H9 (cell line): ENCODE data around the gene CWC22. TPM values are rescaled to one million over a fixed set of nuclear protein-coding genes. Genes with fewer than 3 reads are reported as not detected.

Experiments used
- DNase-seq: peaks from one replicate; pipeline ENCODE4 v3.0.0-alpha.2; 2017
- H2AFZ ChIP-seq: one replicate; pipeline ENCODE4 v1.6.1; 2013; ENCODE audit warnings: mild to moderate bottlenecking, low read length, control low read depth, moderate library complexity
- H2AK5ac ChIP-seq: 2 replicates; pipeline ENCODE4 v1.6.1; 2013; ENCODE audit warnings: low read length, control low read depth, mixed read lengths; ENCODE audit not compliant: insufficient read length
- H2BK120ac ChIP-seq: one replicate; pipeline ENCODE4 v1.6.1; 2013; ENCODE audit warnings: low read depth, mild to moderate bottlenecking, low read length, control low read depth, inconsistent platforms; ENCODE audit not compliant: poor library complexity, severe bottlenecking
- H2BK12ac ChIP-seq: 2 replicates; pipeline ENCODE4 v1.6.1; 2013; ENCODE audit warnings: low read length, control low read depth, mixed read lengths, low read depth; ENCODE audit not compliant: insufficient read length
- H2BK15ac ChIP-seq: 2 replicates; pipeline ENCODE4 v1.6.1; 2013; ENCODE audit warnings: low read depth, low read length, control low read depth
- H2BK20ac ChIP-seq: one replicate; pipeline ENCODE4 v1.6.1; 2013; ENCODE audit warnings: low read depth, mild to moderate bottlenecking, low read length, control low read depth, inconsistent platforms; ENCODE audit not compliant: poor library complexity, severe bottlenecking
- H2BK5ac ChIP-seq: 2 replicates; pipeline ENCODE4 v1.6.1; 2013; ENCODE audit warnings: low read length, control low read depth, mixed read lengths; ENCODE audit not compliant: insufficient read length
- H3K14ac ChIP-seq: 2 replicates; pipeline ENCODE4 v1.6.1; 2013; ENCODE audit warnings: low read length, control low read depth; ENCODE audit not compliant: insufficient read depth
- H3K18ac ChIP-seq: 2 replicates; pipeline ENCODE4 v1.6.1; 2013; ENCODE audit warnings: low read depth, mild to moderate bottlenecking, mixed read lengths, low read length, control low read depth; ENCODE audit not compliant: insufficient read length
- H3K23ac ChIP-seq: 2 replicates; pipeline ENCODE4 v1.6.1; 2013; ENCODE audit warnings: low read length, control low read depth, mixed read lengths, low read depth; ENCODE audit not compliant: insufficient read length
- H3K23me2 ChIP-seq: 2 replicates; pipeline ENCODE4 v1.6.1; 2013; ENCODE audit warnings: low read depth, mild to moderate bottlenecking, mixed read lengths, low read length, control low read depth; ENCODE audit not compliant: insufficient read length, poor library complexity, severe bottlenecking
- H3K27ac ChIP-seq: 2 replicates; pipeline ENCODE4 v1.5.1; 2013; ENCODE audit warnings: low read length, control low read depth, mixed read lengths, low read depth; ENCODE audit not compliant: insufficient read length
- H3K27me3 ChIP-seq: 2 replicates; pipeline ENCODE4 v1.6.1; 2013; ENCODE audit warnings: low read length, control low read depth, inconsistent platforms; ENCODE audit not compliant: insufficient read depth
- H3K4ac ChIP-seq: 2 replicates; pipeline ENCODE4 v1.6.1; 2013; ENCODE audit warnings: low read depth, mild to moderate bottlenecking, control low read depth, inconsistent platforms, low read length, moderate library complexity
- H3K4me1 ChIP-seq: 2 replicates; pipeline ENCODE4 v1.6.1; 2013; ENCODE audit warnings: low read length, control low read depth, inconsistent platforms; ENCODE audit not compliant: insufficient read depth
- H3K4me2 ChIP-seq: 2 replicates; pipeline ENCODE4 v1.6.1; 2013; ENCODE audit warnings: low read length, control low read depth, mixed read lengths; ENCODE audit not compliant: insufficient read length, insufficient read depth
- H3K56ac ChIP-seq: 2 replicates; pipeline ENCODE4 v1.6.1; 2013; ENCODE audit warnings: low read depth, mild to moderate bottlenecking, mixed read lengths, low read length, control low read depth; ENCODE audit not compliant: insufficient read length
- H3K79me1 ChIP-seq: 2 replicates; pipeline ENCODE4 v1.6.1; 2013; ENCODE audit warnings: low read depth, mild to moderate bottlenecking, moderate library complexity, low read length, control low read depth, inconsistent platforms; ENCODE audit not compliant: insufficient read depth, poor library complexity, severe bottlenecking
- H3K79me2 ChIP-seq: 2 replicates; pipeline ENCODE4 v1.6.1; 2013; ENCODE audit warnings: low read length, control low read depth, inconsistent platforms; ENCODE audit not compliant: insufficient read depth
- H3K9ac ChIP-seq: 2 replicates; pipeline ENCODE4 v1.6.1; 2013; ENCODE audit warnings: low read length, control low read depth, mixed read lengths; ENCODE audit not compliant: insufficient read length; ENCODE audit errors: extremely low read depth
- H3K9me3 ChIP-seq: one replicate; pipeline ENCODE4 v1.6.1; 2013; ENCODE audit warnings: low read depth, low read length, inconsistent platforms; ENCODE audit not compliant: control insufficient read depth
- H3T11ph ChIP-seq: one replicate; pipeline ENCODE4 v1.6.1; 2013; ENCODE audit warnings: mild to moderate bottlenecking, low read length, control low read depth, inconsistent platforms
- H4K20me1 ChIP-seq: one replicate; pipeline ENCODE4 v1.6.1; 2013; ENCODE audit not compliant: control insufficient read depth, insufficient read length, insufficient read depth
- H4K5ac ChIP-seq: 2 replicates; pipeline ENCODE4 v1.6.1; 2013; ENCODE audit warnings: low read depth, mild to moderate bottlenecking, mixed read lengths, low read length, control low read depth; ENCODE audit not compliant: insufficient read length
- H4K8ac ChIP-seq: replicated peaks from 2 replicates; pipeline ENCODE4 v1.6.1; 2013; ENCODE audit warnings: low read length, control low read depth, mixed read lengths, low read depth; ENCODE audit not compliant: insufficient read length
- H4K91ac ChIP-seq: 2 replicates; pipeline ENCODE4 v1.6.1; 2013; ENCODE audit warnings: low read depth, mild to moderate bottlenecking, moderate library complexity, mixed read lengths, low read length, control low read depth; ENCODE audit not compliant: insufficient read length
- H3K27ac Mint-ChIP-seq, 3 experiments: 2 replicates in 2 of 3; 3 replicates in 1 of 3; pipeline ENCODE4 v1.8.0; 2020 to 2021; ENCODE audit warnings: mixed read lengths in 3 of 3, mild to moderate bottlenecking in 1 of 3, moderate library complexity in 1 of 3
- H3K27me3 Mint-ChIP-seq: 2 replicates; pipeline ENCODE4 v1.8.0; 2021; ENCODE audit warnings: low read depth, mild to moderate bottlenecking, moderate library complexity, mixed read lengths
- H3K36me3 Mint-ChIP-seq, 3 experiments: 2 replicates in 2 of 3; 3 replicates in 1 of 3; pipeline ENCODE4 v1.8.0; 2020 to 2021; ENCODE audit warnings: low read depth in 3 of 3, mixed read lengths in 3 of 3; ENCODE audit not compliant: insufficient read depth in 1 of 3
- H3K4me1 Mint-ChIP-seq, 2 experiments: 2 replicates each; pipeline ENCODE4 v1.8.0; 2020; ENCODE audit warnings: mixed read lengths in 2 of 2
- H3K4me3 Mint-ChIP-seq, 2 experiments: 2 replicates in 1 of 2; 3 replicates in 1 of 2; pipeline ENCODE4 v1.8.0; 2020 to 2021; ENCODE audit warnings: mild to moderate bottlenecking in 2 of 2, mixed read lengths in 2 of 2, moderate library complexity in 1 of 2
- H3K9me3 Mint-ChIP-seq, 2 experiments: 2 replicates in 1 of 2; 3 replicates in 1 of 2; pipeline ENCODE4 v1.8.0; 2020; ENCODE audit warnings: mild to moderate bottlenecking in 2 of 2, mixed read lengths in 2 of 2, moderate library complexity in 1 of 2
- CTCF ChIP-seq: fragments of 200-600 bp; sonication (generic); conservative IDR thresholded peaks from 3 replicates; pipeline ENCODE4 v1.8.0; 2021; ENCODE audit warnings: antibody characterized with exemption, mild to moderate bottlenecking
- WGBS: extraction: QIAGEN DNeasy Blood & Tissue Kit; methylation state at CpG from one replicate; pipeline ENCODE4 v1.1.7; 2013; ENCODE audit warnings: missing lambda C conversion rate, low lambda C conversion rate, mixed read lengths; ENCODE audit not compliant: insufficient read length; ENCODE audit errors: extremely low coverage; 5-methylcytosine and 5-hydroxymethylcytosine counted together
- total RNA-seq: library from RNA; stranded (reverse); gene quantifications from 2 replicates; pipeline ENCODE4 v1.2.1, GENCODE V29; 2021

Gene CWC22
- total RNA-seq, 1 experiment from 2014 or later: 43.4 TPM

- Histone ChIP-seq H3K4me1 (no peaks in the 10 kb centered on the region), H2BK20ac (no peak overlapping the region), H3K9ac (no peak overlapping the region), H3K79me2 (no peaks in the 10 kb centered on the region), H3K14ac (no peak overlapping the region), H3K4me2 (no peak overlapping the region), H2AK5ac (no peak overlapping the region), H2BK120ac (no peak overlapping the region), H3K23ac (no peak overlapping the region), H3K4ac (no peak overlapping the region), H2AFZ (no peak overlapping the region), H2BK12ac (no peak overlapping the region), H2BK5ac (no peak overlapping the region), H3K56ac (no peak overlapping the region), H3K23me2 (no peaks in the 10 kb centered on the region), H3K18ac (no peak overlapping the region), H3K9me3 (no peaks in the 10 kb centered on the region), H3T11ph (no peak overlapping the region), H4K8ac (no peak overlapping the region), H4K20me1 (no peaks in the 10 kb centered on the region), H3K79me1 (no peaks in the 10 kb centered on the region), H3K27me3 (no peaks in the 10 kb centered on the region), H3K27ac (no peak overlapping the region), H4K91ac (no peak overlapping the region), H4K5ac (no peak overlapping the region), H2BK15ac (no peak overlapping the region)
- no CpG with 5 or more reads among the region's 4 CpGs for WGBS
- no peak overlapping the region for H3K27ac Mint-ChIP-seq
- no peaks in the 10 kb centered on the region for H3K9me3 Mint-ChIP-seq
- no peaks in the 10 kb centered on the region for H3K4me1 Mint-ChIP-seq
- no peak for DNase-seq
- H3K4me3 Mint-ChIP-seq: no peak overlapping the region
- TF ChIP-seq CTCF: no peak
- H3K27me3 Mint-ChIP-seq: no peaks in the 10 kb centered on the region
- H3K36me3 Mint-ChIP-seq: peaks cover 6 to 54% (median 48%) of the 10 kb centered on the region in 3 experiments; a peak in 5 of 7 replicates
Measured at GRCh38 chr2:179954026-179954425, 53.1 kb downstream of the CWC22 start.
